GM21360 (cell line): ENCODE measurements around the gene SASH1.

Source experiments
- ATAC-seq: cut with Tn5 transposase; IDR thresholded peaks from one replicate; pipeline ENCODE4 v1.9.1; 2021; ENCODE audit warnings: mild to moderate bottlenecking, moderate library complexity; ENCODE audit not compliant: unreplicated experiment

SASH1 gene

DNA sequence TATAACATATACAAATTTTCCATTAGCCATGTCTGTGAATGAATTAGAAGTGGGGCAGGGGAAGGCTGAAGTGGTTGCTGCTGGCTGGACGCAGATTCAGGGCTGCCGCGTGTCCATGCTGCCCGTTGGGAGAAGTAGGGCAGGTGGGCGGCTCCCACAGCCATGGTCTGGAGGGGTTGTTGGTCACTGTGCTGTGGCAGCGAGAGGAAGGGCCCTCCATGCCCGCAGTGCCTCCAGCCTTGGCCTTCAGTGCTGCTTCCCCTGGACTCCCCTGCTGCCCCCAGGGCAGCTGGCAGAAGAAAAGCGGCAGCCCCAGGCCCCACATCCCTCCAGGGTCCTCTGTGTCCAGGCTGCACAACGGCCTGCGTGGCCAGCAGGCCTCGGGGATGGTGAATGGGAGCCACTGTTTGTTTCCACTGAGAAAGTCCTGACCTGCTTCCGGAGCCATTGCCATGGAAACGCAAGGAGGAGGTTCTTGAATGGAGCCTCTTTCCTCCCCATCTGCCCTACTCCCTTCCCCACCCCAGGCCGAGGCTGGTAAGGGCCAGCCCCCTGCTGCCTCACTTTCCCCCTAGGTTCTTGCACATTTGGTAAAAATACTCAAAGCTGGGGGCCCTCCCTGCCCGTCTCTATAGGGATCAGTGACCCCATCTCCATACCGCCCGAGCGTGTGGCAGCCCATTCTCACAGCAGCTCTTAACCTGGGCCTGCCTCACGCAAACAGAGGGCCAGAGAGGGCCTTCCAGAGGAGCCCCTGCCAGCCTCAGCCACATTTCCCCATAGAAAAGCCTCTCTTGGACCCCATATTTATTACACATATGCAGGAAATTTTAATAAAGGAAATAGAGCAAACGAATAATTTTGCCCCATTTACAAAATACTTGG, 113.3 kb downstream of the SASH1 start:
- ATAC-seq = no peak

DNA sequence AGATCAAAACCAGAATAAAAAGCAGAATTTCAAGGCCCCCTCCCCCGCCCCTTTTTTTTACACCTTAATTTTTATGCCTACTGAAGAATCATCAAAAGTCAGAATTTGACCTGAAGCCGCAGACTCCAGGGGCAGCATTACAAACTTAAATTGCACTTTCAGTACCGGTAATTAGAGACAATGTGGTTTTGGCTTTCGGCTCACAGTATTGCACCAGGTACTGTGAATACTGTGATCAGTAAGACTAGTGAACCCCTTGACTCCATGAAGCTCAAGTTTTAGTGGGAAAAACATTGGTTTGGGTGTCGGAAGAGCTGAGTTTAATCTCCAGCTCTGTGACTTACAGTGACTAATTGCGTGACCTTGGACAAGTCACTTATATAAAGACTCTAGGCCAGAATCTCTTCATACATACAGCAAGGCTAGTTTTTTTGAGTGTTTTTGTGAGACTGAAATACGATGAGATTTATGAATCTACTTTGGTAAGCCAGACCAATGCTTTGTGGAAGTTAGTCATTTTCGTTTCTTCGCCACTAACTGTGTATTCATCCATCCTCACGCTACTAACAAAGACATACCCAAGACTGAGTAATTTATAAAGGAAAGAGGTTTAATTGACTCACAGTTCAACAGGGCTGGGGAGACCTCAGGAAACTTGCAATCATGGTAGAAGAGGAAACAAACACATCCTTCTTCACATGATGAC, 114.7 kb downstream of the SASH1 start:
- no peak for ATAC-seq

DNA sequence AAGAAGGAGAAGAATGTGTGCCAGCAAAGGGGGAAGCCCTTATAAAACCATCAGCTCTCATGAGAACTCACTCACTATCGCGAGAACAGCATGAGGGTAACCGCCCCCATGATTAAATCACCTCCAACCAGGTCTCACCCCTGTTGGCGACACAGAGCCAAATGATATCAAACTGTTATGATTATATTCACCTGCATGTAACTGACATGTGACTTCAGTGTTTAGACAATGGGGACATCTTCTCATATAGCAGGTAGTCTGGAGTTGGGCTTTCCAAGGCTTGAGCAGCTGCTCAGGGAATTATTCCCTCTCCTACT, 115.2 kb downstream of the SASH1 start:
- no peak for ATAC-seq

DNA sequence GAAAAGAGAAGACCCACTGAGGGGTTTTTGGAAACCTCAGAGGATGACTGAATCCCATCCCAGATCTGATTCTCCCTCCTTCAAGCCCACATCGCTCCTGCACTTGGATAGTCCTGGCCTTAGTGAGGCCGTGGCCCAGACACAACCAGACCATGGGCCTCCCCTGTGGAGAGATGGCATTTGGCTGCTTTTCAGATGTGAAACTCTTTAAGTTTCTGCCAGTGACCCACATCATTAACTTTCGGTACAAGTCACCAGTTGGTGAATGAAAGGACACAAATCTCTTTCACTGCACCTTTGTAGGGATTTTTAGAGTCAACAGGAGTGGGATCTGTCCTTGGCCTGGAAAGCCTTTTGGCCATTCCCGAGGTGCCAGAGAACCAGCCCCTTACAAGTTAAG, 116.6 kb downstream of the SASH1 start:
- no peak for ATAC-seq

DNA sequence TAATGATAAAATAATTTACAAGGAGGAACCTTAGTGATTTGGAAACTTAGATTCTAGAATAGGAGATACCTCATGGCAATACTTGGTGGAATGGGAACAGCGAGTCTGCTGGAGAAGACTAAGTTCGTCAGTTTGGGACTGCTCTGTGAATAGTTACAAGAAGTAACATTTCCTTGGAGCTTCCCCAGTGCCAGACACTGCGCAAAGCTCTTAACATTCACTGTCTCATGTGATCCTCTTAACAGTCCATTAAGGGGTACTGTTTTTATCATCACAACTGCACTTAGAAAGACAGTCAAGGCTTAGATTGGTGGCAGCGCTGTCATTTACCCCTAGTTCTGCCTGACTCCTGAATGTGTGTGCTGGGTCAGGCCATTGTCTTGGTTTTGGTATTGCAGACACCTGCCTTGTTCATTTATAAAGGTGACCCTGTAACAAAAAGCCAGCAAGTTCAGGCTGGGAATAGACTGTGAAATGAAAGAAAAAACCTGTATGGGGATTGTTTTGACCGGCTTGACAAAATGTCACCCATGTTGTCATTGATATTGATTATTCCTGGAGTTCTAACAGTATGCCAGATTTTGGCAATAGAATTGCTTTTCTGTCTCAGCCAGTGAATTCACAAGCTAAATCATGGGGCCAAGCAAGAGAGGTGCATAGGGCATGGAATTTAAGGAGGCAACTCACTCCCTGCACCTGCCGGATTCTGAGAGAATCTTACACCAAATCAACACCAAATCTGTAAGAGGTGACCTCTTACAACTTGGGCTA, 118.4 kb downstream of the SASH1 start:
- ATAC-seq = no peak

DNA sequence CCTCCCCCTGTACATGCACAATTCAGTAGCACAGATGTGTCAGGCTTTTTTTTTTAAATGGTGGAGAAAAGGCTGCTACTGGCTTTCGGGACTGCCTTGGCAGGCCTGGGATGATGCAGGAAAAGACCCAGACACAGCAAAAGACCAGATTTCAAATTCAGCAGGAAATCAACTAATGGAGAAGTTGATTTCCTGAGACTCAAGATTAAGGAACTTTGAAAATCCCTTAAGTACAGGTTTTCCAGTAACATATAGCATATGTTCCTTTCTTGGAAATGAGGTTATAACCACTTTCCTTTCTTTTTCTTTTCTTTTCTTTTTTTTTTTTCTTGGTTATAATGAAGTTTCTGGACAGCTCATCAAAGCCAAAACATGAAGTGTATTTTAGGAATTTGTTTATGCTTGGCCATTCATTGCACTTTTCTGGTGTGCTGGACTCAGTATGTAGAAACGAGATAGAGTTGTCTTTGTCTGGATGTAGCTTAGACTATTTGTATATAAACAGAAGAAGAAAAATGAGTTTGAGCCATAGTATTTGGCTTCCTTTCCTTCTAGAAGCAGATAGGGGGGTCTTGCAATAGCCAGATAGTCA, 119.4 kb downstream of the SASH1 start:
- ATAC-seq = no peak

DNA sequence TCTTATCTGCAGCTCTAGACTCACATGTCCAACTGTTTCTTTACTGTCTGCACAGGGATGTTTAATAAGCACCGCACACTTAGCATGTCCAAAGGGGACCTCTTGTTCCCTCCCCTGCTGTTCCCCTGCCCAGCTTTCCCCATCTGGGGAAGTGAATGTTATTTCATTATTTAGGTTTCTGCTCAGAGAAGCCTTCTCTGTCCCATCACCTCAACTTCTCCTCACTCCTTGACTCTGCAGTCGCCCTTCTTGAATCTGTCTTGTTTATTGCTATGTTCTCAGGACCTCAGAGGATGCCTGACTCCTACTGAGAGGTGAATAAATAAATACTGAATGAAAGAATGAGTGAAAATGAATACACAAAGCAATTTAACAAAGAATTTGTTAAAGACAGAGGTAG, 121.0 kb downstream of the SASH1 start:
- ATAC-seq = no peak

DNA sequence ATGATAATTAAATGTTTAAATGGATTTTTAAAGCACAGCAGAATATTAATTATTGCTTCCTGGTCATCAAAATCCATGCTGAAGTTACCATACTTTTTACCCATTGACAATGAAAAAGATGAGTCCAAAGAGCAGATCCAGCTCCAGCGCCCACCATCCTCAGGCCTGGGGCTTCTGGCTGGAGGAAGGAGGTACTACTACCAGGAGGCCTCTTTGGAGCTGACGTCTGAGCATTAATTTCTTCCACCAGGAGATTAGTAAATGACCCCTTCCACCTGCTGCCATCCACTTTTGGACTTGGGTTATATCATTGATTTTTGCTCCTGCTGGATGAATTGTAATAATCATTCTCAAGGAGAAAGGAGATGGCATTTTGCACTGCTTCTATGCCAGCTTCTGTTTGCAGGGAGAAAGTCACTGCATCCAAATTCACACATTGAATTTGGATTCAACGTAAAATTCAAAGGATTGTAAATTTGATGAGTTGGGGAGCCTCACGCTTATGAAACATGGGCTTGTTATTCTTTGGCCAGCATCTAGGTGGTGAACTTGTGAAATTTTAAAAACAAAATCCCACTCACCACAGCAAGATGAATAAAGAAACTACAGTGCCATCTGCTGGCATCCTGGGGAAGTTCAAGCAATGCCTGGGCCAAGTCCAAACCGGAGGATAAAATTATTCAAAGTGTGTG, 121.8 kb downstream of the SASH1 start:
- no peak for ATAC-seq

DNA sequence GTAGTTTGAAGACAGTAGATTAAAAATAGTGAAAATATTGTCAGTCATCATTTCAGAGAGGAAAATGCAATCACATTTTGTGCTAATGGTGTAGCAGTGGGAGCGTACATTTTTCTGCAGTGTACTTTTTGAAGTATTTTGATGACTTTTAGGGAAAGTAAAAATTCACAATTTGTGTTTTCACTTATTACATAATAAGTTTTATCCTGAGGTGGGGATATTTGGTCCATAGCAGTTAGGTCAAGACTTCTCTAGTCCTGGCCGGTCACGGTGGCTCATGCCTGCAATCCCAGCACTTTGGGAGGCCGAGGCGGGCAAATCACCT, 122.3 kb downstream of the SASH1 start:
- ATAC-seq = no peak

DNA sequence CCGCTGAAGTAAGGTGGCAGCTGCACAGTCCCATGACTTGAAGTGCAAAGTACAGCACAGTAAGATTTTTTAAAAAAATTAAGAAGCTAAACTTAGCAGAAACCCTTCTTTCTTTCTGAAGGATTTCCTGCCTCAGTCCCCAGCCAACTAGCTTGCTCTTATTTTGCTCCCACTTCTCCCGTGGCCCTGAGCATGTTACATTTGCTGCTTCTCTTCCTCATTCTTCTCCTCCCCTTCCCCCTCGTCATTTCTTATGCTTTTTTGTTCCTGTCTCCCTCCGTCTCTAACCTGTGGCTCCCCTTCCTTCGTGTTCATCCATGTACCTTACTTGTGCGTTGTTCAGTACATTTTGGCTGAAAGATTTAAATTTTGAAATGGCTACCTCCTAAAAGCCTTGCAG, 123.0 kb downstream of the SASH1 start:
- no peak for ATAC-seq

DNA sequence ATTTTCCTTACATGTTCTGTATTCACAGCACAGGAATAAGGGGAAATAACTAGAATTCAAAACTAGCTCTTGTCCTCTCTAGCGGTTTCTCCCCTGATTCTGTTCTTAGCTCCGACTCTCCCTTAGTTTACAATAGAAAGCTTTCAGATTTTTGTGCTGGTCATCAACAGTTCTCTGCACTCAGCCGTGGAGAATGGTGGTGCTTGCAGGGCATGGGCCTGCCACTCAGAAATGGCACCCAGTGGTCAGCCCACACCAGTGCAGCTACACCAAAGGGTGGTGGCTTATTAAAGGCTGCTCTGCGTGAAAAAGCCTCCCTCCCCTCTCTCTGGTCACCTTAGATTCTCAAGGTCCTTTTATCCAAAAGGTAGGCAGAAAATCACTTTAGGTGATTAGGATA, 123.5 kb downstream of the SASH1 start:
- no peak for ATAC-seq

DNA sequence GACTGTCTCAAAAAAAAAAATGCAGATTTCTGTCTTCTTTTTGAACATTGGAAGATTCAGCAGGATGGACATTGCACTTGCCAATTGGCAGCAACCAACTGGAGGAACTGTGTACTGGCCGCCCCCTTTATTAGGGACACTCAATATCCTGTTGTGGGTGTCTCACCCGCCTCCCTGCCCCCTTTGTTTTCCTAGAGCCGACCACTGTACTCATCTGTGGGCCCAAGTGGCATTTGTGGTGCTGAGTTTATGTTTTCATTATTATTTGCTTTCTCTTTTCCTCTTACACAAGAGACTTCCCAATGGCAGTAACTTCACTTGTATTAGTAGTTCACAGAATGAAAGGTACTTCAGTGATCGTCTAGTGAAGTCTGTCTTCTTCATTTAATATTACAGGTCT, 125.3 kb downstream of the SASH1 start:
- no peak for ATAC-seq

DNA sequence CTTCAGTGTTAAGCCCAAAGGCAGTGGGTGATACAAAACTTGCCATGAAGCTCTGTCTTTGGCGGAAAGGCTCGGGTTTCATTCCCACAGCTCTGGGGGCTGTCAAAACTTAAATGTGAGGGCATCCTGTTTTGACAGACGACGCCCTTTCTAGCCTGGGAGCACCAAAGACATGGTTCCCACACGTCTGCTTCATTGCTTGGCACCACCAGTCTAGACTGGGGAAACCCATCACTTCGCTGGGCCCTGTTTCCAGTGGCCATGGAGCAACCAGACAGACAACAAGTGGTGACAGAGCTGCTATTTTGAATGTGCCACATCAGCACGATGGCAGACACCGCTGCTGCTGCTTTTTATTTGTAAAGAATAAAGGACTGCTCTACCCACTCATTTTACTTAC, 127.5 kb downstream of the SASH1 start:
- no peak for ATAC-seq

DNA sequence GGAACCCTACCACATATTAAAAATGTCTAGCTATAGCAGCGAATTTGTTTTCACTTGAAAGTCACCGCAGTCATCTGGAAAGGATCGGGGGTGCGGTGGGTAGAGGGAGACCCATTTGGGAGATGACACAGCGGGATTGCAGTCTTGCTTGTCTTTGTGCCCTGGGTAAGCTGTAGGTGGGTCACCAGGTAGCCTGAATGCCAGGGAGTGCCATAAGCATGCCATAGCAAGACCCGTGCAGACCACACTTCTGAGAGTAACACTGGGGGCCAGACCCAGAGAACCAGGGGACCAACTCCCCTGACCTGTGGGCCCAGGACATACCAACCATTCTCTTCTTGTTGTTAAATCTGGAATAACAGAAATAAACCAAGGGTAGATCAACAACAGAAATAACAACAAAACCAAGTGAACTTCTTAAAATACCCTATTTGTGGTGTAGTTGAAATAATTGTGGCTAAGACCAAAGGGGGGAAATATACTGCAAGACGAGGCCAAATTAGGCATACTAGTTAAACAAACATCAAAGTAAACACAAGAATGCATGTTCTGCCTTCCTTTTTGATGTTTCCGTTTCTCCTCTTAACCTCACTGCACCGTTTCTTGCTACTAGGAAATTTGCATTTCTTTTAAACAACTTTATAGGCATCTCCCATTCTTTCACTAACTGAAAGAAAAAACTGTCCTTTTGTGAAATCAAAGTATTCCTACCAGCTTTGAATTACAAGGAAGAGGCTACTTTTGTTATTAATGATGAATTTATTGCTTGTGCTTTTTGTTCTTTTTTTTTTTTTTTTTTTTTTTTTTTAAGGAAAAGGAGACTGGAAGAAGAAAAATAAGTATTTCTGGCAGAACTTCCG, 128.2 kb downstream of the SASH1 start:
- no peak for ATAC-seq

DNA sequence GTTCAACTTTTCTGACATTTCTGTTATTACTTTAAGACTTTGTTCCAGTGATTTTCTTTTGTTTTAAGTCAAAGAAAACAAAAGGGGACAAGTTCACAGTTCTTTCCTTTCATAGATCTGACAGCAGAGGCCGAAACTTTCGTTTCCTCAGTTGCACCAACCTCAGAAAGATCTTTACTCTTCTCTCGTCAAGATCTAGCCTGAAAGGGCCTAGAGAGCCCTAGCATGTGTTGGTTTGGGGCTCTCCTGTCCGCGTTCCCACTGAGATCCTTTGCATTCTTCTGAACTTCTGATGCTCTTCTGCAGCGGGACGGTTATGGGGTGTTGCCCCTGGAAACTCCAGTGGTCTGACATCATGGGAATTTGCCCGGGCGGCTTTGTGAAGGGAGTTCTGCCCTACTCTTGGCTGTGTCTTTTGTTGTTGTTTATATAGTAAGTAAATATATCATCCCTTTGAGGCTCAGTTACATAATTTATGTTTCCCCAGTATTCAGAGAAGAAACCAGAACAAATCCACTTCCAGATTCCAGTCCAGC, 129.1 kb downstream of the SASH1 start:
- ATAC-seq = peak; percentile 93

DNA sequence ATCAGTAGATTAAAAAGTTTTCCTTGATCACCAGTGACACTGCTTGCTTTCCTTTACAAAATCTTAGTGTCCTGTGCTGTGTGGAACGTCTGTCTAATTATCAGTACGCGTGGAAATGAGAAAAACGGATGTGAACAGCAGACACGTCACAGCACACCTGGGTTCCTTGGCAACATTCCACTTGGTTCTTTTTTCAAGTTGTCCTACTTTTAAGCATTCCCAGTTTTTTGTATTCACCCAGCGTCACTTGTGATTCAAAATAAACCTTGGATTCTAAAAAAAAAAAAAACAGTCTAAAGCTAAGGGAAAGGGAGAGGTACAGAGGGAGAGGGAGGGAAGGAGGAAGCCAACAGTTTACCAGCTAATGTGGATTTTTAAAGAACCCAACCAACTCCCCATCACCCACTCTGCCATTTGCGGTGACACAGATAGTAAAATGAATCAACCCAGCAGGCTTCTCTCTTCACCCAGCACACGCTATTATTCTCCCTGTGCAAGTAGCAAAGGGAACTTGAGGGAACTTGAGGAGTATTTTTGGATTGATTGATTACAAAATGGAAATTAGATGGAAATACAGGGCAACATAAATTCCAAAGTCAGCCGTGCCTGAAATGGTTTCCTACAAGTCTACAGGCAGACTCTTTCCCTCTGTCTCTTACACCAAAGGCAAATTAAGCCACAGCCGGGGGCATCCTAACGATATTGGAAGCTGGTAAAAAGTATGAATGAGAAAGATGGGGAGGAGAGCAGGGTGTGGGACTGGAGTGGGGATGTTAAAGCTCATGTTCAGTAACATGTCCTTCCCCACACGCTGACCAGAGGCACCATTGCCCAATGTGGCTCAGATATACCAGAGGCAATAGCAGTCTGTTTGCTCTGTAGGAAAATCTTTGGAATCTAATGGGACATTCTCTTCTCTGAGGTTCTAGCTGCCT, 129.8 kb downstream of the SASH1 start:
- no peak for ATAC-seq

DNA sequence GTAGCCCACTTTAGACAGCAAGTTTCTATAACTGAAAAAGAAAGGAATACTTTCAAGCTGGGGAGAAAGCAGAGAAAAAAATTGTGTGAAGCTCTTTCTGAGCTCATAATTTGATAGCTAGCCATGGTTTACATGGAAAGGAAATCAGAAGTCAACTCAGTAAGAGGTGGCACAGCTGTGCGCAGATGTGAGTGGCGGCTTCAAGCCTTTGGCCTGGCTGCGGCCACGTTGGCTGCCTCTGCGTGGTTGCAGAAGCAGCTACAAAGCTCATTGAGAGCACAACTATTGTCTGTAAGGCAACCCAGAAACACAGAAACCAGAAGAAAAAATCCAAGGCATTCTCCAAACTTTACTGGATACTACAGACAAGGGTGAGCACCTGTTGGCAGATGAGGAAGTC, 136.9 kb downstream of the SASH1 start:
- no peak for ATAC-seq

DNA sequence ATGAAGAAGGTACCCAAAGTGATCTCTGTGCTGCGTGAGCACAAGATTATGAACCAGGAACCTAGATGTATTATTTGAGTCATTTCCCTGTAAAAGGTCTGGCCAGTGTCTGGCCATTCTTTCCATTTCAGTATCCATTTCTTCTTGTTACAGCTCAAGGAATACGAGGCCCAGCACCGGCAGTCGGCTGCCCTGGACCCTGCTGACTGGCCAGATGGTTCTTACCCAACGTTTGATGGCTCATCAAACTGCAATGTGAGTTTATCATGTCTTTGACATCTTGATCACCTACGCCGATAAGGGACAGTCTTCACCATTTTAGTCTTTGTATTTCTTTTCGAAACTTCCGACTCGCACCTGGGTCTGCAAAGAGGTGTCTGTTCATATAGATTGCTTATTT, 144.8 kb downstream of the SASH1 start:
- no peak for ATAC-seq
